Measurements from ENCODE around the gene BMP8B.
A peak's percentile ranks its signal among the peaks of the same experiment; 100 is the strongest.
"Not testable (repeated sequence)": the region's sequence is repeated elsewhere in the genome, so short reads cannot be mapped to it uniquely, and the experiment has no call there.

The BMP8B gene

DNA sequence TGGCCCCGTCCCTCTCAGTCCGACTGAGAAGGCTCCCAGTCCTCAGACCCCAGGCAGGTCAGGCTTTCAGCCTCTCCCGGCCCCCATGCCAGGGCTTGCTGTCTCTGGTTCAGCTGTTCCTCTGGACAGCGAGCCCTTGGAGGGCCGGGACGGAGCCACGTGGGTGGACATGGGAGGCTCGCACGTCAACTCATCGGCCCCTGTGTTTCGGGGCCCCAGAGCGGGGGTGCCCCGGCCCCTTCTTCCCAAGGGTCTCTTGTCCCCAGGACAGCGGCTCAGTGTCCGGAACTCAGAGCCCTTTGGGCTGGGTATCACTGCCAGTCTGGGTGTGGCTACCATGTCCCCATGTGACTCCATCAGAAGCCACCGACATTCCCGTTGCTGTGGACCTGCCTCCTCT lies 10.8 kb downstream of the BMP8B start:
- DNase-seq (ENCODE audit: low read depth) = not testable (repeated sequence)

DNA sequence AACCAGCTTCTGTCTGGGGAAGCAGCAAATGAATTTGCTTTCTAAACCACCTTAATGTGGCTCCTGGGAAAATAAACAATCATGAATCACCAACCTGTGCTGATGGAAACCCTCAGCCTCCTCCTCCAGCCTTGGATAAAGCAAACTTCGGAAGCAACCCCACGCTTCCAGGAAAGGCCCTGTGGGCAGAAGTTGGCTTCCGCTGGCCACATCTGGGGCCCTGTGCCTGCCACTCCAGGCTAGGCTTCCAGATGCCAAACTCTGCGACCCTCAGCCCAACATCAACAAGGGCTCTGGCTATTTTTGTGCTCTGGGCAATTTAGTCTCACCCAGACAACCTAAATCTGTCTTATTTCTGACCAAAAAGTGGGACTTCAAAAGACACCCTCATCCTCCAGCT lies 11.4 kb downstream of the BMP8B start:
- DNase-seq (ENCODE audit: low read depth) = no peak

DNA sequence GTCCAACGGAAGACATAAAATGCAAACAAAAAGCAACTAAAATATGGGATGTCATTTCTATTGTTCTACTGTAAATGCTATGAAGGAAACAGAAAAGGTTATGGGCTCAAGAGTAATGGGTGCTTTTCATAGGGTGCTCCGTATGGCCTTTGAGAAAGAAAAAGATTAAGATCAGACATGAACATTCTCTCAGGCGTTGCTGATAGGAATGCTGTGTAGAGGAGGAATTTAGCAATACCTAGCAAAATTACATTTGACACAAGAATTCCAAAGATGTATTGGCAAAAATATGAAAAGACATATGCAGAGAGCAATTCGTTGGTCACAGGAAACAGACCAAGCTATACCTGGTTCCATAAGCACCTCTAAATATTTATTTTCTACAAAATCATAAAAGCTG lies 11.8 kb downstream of the BMP8B start:
- no peak for DNase-seq (ENCODE audit: low read depth)

DNA sequence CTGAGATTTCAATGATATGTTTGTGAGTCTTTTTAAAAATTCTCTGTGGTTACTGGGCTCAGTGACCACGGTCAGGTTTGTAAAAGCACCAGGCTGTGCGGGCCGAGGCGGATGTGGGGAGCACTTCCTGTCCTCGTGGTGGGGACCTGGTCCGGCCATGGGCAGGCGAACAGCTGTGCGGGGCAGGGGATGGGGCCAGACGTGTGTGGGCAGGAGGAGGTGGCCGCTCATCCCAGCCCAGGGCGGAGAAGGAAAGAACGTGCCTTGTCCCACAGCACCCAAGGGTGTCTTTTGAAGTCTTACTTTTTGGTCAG lies 12.3 kb downstream of the BMP8B start:
- no peak for DNase-seq (ENCODE audit: low read depth)

DNA sequence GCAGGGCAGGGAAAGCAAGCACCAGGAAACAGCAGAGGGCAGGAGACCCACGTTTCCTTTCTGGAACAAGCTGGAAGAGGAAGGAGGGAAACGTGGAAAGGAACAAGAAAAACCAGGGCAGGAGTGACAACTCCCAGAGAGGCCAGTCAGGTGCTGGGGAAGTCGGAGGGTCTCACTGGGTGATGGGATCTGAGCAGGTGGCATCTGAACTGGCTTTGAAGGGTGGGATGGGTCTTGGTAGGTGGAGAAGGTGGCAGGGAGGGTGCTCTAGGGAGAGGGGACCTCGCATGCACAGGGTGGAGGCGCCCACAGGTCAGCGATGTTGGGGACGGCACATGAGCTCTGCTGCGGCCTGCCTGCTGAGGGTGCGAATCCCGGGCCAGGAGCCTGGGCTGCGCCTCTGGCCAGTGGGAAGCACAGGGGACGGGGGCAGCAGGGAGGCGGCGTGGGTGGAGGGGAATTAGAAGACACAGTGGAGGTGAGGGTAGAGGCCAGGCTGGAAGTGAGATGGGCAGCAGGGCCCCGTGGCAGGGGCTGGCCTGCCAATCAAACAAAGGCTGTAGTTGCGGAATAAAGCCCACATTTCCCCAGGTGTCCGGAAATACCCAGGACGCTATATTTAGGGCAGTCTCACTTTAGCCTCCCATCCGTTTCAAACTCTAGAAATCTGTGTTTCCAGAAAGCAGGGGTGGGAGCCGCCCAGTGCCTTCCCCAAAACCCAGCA lies 12.8 kb downstream of the BMP8B start:
- DNase-seq (ENCODE audit: low read depth) = not testable (repeated sequence)

DNA sequence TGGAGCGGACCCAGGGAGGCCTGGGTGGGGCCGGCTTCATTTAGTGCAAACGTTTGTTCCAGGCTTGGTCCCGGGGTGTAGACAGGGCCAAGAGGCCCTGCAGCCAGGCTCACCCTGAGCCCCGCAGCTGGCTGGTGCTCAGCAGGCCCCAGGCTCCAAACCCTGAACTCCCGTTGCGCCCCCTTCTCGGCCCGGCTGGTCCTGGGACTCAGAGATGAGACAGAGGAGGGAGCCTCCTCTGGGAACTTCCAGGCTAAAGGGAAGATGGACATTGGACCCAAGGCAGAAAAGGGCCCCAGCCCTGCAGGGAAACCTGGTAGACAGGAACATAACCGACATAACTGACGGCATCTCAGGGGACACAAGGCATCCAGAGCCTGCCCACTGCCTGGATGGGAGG lies 13.5 kb downstream of the BMP8B start:
- not testable (repeated sequence) for DNase-seq (ENCODE audit: low read depth)

DNA sequence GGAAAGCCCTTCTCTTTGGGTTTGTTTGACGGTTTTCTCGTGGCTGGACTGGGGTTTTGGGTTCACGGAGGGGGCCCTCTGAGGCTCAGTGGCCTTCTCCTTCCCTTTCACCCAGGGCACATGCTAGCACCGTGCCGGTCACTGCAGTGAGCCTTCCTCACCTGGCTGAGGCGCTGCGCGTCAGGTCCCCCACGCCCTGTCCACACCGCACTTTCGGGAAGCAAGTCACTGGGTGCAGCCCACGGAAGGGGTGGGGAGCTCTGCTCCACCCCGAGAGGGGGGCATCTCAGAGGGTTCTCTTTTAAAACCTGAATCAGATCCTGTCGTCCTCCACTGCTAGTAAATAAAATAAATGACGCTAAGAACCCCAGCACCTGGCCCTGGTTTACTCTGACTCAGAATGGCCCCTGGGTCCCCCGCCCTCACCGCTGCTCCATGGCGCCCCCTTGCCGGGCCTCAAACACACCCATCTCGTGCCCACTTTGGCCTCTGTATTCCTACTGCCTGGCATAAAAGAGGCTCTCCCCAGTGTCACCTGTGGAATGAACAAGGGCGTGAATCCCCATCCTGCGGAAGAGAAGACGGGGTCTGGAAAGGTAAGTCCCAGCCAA lies 15.2 kb downstream of the BMP8B start:
- DNase-seq (ENCODE audit: low read depth) = not testable (repeated sequence)

DNA sequence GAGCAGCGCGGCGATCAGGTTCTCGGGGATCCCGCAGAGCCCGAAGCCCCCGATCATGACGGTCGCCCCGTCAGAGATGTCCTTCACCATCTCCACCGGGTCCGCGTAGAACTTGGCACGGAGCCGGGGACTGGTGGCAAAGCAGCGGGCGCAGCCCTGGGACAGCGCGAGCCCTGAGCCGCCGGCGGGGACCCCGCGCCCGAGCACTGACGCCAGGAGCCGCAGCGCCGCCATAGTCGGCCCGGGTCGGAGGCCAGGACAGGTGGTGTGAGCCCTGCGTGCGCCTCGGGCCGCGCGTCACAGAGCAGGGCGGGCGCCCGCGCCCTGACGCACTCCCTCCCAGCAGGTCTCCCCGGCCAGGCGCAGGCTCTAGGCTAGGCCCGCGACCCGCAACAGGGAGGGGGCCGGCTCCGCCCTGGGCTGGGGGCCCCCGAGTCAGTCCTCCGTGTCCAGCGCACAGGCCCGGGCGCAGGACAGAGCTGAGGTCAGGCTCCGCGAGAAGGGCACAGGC lies 17.6 kb downstream of the BMP8B start, which contains the start of gene OXCT2:
OXCT2 (minus strand) TSS at position 327 of the 511 bp plus-strand sequence; CDS start at position 234, 93 bp downstream.
- not testable (repeated sequence) for DNase-seq (ENCODE audit: low read depth)

DNA sequence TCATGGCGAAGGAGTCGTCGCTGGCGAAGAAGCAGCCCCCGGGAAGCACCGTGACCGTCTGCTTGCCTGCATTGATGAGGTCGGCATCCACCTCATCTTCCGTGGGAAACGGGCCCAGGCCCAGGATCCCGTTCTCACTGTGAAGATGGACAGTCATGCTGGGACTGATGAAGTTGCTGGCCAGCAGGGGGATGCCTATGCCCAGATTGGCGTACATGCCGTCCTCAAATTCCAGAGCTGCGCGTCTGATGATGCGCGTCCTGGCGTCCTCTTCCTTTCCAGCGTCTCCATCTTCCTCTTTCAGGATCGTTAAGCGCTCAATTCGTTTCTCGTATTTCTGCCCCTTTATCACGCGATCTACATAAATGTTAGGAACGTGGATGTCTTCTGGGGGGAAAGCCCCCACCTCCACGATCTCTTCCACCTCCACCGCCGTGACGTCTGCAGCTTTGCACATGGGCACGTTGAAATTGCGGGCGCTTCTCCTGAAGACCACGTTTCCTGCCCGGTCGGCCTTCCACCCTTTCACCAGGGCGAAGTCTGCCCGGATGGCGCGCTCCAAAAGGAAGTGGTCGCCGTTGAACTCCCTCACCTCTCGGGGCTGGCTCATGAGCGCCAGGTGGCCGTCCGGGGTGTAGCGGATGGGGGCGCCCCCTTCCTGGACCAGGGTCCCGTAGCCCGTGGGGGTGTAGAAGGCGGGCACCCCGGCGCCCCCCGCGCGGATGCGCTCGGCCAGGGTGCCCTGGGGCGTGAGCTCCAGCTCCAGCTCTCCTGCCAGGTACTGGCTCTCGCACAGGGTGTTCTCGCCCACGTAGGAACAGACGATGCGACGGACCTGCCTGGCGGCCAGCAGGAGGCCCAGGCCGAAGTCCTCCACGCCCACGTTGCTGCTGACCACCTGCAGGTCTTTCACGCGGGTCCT lies 18.3 kb downstream of the BMP8B start:
- DNase-seq (ENCODE audit: low read depth) = peak; percentile 26

DNA sequence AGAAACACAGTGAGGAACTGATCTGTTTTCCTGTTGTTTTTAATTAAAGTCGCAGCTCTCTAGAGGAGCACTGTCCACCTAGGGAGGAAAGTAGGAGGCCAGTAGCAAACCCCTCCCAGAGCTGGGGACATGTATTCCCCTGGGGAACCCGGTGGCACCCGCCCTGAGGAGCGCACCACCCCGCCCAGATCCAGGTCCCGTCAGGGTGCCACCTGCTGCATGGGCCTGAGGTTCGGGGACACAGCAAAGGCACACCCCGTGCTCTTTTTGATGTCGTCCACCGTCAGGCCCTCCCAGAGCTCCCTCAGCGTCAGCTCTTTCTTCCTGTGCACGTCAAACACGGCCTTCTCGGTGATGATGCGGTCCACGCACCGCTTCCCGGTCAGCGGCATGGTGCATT lies 19.2 kb downstream of the BMP8B start:
- not testable (repeated sequence) for DNase-seq (ENCODE audit: low read depth)

DNA sequence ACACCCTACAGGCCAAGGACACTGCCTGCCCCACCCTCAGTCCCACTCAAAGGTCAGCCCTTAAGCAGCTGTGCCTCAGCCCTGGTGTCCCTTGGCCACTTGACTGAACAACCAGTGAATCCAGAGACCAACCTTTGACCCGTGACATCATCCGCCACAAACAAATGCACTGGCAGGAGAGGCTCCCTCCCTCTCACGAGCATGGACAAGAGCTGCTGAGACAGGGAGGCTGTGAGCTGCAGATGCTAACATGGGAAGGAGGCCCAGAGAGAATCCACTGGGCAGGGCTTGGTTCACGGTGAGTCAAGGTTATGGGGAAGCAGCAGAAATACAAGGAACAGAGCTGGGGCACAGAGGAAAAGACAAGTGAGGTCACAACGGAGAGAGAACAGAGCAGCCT lies 22.2 kb downstream of the BMP8B start:
- not testable (repeated sequence) for DNase-seq (ENCODE audit: low read depth)

DNA sequence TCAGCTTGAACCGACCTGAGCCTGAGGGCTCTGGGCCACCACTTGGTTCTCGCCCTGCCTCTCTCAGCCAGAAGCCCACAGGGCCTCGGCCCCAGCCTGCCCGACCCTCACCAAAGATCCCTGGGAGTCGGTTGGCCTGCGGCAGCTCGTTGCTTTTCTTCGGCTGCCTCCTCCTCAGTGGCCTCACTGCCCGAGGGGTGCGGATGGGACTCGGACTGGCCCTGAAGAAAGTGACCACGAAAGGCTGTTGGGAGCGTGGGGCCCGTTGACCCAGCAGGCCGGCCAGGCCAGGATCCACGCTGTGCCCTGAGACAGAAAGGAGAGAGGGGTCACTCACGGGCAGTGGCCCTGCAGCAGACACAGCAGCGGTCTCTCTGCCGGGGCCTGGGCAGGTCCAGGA lies 24.2 kb downstream of the BMP8B start:
- DNase-seq (ENCODE audit: low read depth) = not testable (repeated sequence)

DNA sequence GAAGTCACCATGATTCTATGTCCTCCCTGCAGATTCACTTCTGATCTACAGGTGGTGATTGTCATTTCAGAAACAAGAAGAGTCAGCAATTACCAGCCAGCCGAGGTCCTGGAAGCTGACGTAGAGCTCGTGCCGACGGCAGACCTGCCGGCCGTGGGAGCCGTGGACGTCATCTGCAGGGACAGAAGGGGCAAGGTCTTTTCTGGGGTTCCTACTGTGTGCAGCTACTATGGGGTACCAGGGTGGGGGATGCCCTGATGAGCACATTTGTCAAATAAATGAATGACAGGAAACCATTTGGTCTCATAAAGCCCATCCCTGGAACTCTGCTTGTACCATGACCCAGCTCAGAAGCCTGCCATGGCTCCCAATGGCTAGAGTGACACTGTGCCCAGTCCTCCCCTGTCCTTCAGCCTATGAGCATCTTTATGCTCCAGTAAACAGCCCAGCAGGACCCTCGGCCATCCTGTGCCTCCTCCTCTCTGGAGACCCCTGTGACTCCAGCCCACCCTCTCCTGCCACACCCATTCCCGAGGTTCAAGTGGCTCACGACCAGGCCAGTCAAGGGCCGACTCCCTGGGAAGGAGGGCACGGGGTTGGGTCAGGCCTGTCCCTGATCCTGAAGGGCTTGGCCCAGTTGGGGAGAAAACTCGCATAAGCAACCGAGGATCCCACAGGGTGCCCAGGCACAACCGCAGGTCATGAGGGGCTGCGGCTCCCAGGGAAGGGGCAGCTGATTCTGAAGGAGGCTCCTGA lies 24.9 kb downstream of the BMP8B start:
- not testable (repeated sequence) for DNase-seq (ENCODE audit: low read depth)

DNA sequence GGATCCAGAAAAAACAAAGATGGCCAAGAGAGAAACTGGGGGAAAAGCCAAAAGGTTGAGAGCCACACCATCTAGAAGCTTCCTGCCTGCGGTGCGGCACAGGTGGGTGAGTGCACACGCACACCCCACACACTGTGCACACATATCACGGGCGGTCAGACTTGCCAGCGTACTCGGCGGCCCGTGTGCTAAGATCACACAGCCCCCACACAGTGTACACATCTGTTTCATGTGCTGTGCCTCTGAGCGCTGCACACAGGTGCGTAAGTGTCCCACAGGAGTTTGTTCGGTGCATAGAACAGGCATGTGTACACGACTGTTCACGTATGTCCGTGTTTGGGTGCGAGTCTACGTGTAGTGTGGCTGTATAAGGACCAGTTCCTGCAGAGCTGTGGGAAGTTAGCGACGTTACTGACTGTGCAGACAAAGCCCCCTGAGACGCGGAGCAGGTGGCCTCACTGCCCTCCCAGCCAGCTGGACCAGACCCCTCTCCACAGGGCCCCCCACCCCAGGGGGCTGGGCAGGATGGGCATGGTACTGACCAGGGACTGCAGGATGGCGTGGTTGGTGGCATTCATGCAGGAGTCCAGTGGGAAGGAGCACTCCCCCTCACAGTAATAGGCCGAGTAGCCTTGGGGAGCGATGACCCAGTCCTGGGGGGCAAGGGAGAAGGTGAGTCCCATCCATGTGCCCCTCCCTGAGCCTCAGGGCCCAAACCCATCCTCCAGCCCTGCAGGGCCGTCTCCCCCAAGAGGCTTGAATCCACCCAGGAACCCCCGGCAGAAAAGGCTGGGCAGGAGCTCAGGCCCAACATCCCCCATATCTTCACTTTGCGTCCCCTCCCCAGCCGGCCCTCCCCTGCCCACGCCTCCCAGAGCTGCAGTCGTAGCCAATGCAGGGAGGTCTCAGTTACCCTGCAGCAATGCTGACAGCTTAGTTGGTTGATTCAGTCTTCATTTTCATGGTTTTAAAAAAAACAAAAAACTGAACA lies 25.8 kb downstream of the BMP8B start:
- no peak for DNase-seq (ENCODE audit: low read depth)

DNA sequence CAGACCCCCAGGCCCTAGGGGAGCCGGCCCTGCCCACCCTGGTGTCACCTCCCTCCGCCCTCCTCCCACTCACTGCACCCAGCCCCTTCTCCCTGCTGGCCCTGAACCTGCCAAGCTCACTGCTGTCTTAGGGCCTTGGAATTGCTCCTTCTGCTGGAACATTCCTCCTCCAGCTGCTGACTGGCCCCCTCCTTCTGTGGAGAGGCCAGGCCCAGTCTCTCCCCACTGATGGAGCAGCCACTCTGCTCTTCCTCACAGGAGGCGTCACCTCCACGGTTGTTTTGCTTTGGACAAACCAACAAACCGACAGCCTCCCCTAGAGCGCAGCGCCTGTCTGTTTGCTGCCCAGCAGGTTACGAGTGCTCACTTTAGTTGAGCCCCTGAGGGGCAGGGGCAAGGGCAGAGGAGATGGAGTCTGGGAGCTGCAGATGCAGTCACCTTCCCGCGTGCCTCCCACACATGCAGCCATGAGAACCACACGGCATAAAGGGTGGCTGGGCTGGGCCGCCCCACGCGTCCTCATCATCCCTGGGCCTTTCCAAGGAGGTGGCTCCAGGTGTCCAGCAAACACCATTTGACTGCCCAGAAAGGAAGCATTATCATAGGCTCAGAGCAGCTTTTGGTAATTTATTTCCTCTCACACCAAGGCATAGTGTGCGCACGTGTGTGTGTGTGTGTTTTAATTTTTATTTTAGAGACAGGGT lies 27.0 kb downstream of the BMP8B start:
- no peak for DNase-seq (ENCODE audit: low read depth)

DNA sequence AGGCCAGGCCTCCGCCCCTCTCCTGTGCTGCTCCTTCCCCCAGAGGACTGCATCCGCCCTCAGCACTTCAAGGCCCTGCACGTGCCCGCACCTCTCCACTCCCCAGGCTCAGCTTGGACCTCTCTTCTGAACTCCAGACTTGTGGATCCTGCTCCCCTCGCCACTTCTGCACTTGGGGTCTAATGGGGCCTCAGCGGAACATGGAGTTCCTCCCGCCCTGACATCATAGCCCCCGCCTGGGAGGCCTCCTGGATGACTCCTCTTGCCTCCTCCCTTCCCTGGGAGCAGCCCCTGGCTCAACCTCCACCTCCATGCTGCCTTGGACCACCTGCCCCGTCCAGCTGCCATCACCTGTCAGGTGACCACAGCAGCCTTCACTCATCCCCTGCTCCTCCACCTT lies 27.6 kb downstream of the BMP8B start:
- DNase-seq (ENCODE audit: low read depth) = no peak

DNA sequence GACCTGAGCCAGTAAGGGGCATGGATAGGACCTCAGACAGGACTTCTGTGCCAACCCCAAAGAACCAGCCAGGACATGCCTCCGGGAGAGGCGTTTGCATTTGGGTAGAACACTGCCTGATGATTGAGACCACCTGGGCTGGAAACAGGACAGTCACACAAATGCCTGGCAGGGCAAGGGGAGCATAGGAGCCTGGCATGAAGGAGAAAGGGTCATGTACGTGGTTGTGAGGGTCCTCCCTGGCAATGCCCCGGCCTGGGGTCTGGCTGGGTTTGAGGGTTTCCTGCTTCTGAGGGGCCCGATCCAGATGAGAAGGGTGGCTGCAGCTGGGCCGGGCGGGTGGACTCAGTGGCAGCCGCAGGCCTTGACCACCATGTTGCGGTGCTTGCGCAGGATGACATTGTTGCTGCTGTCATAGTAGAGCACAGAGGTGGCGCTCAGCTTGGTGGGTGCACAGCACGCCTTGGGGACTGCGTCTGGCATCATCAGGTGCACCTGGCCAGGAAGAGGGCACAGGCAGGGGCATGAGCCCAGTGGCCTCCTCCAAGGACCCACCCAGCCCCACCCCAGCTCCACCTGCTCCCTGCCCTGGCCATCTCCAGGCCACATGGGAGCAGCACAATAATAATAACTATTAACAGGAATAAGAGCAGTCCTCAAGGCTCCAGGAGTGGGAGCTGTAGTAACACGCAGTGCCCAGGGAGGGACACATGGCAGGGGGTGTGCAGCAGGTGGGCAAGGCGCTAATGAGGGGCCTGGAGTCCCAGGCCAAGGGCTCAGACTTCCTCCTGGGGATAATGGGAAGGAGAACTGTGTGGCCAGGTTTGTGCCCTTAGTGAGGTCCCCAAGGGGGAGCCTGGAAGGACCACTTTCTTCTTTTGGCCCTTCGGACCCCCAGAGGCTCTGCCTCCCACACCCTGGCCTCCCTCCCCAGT lies 28.3 kb downstream of the BMP8B start:
- DNase-seq (ENCODE audit: low read depth) = no peak

DNA sequence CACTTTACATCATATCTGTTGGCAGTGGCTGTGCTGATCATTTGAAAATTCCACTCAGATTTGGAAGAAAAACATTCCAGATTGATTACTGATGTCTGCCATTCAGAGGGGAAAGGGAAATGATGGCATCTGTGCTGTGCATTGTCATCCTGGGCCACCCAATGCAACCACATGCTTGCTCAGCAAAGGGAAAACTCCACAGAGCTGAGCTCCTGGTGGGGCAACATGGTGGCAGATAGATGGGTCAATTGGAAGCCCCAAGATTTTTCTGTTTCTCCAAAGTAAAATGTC lies 29.3 kb downstream of the BMP8B start:
- peak; percentile 16 for DNase-seq (ENCODE audit: low read depth)

Data from EH (cell line).